BJ (cell line): ENCODE measurements around the gene CAPS. TPM values are rescaled to one million over a fixed set of nuclear protein-coding genes. Genes with fewer than 3 reads are reported as not detected.

Source experiments
- CTCF ChIA-PET: fragments of 350-600 bp; formaldehyde crosslinking; extraction: SDS; loops from one replicate; lab custom pipeline; 2021; ENCODE audit warnings: antibody characterized with exemption, inconsistent platforms; lab: Yijun Ruan, JAX
- POLR2A ChIA-PET: fragments of 300-600 bp; sonication (Branson Sonifier 250); formaldehyde crosslinking; extraction: SDS; loops from one replicate; lab custom pipeline; 2021; ENCODE audit warnings: antibody characterized with exemption; lab: Charles Lee
- DNase-seq: peaks from one replicate; pipeline ENCODE4 v3.0.0-alpha.2; 2011; ENCODE audit warnings: low read depth
- H3K27me3 ChIP-seq: 2 replicates; pipeline ENCODE4 v1.6.0; 2011; ENCODE audit warnings: low read length; ENCODE audit not compliant: control insufficient read depth, insufficient read depth
- H3K36me3 ChIP-seq: 2 replicates; pipeline ENCODE4 v1.5.1; 2011; ENCODE audit warnings: low read length; ENCODE audit not compliant: control insufficient read depth, insufficient read depth
- H3K4me3 ChIP-seq: 2 replicates; pipeline ENCODE4 v1.5.1; 2011; ENCODE audit warnings: low read depth, mild to moderate bottlenecking, control low read depth, low read length
- CTCF ChIP-seq: IDR thresholded peaks from 2 replicates; pipeline ENCODE4 v1.5.1; 2011; ENCODE audit warnings: low read depth, mild to moderate bottlenecking, control low read depth, inconsistent platforms, low read length, moderate library complexity; ENCODE audit not compliant: insufficient read depth
- polyA plus RNA-seq: library from polyadenylated mRNA; depleted of rRNA; stranded (reverse); fragments of >200 nt; gene quantifications from 2 replicates; pipeline ENCODE4 v1.2.3, GENCODE V29; 2011

CAPS gene
- polyA plus RNA-seq, 1 experiment = 5.6 TPM

GRCh38 chr19:5952193-5953029, 38.4 kb downstream of the CAPS start:
- no peak for DNase-seq
- CTCF ChIA-PET = interaction anchor here (0.6 to 12.1 kb wide), 5 partner anchors 9 to 35 kb away, joined by 3 to 78 read pairs (median 3); no protein-coding TSS in a partner anchor
- POLR2A ChIA-PET = no interaction called here
- no peak for TF ChIP-seq CTCF
- Histone ChIP-seq H3K27me3 (no peaks in the 10 kb centered on the region), H3K4me3 (no peak overlapping the region), H3K36me3 (peaks cover 10% of the 10 kb centered on the region)

- no peak for DNase-seq
- H3K4me3 ChIP-seq = no peak overlapping the region
- H3K36me3 ChIP-seq = peaks cover 10% of the 10 kb centered on the region
- POLR2A ChIA-PET = interaction anchor here (0.6 kb wide), 1 partner anchor 8 kb away, joined by 3 read pairs; no protein-coding TSS in a partner anchor
- no peaks in the 10 kb centered on the region for H3K27me3 ChIP-seq
- TF ChIP-seq CTCF = no peak
- CTCF ChIA-PET = interaction anchor here (1.5 to 12.1 kb wide), 2 partner anchors 10 to 14 kb away, joined by 3 to 78 read pairs; no protein-coding TSS in a partner anchor
Measured at GRCh38 chr19:5953030-5953589, 39.1 kb downstream of the CAPS start.

GRCh38 chr19:5953680-5954213, 39.7 kb downstream of the CAPS start:
- H3K36me3 ChIP-seq = peaks cover 12% of the 10 kb centered on the region
- no peak overlapping the region for H3K4me3 ChIP-seq
- ChIA-PET CTCF (interaction anchor here (1.6 to 12.1 kb wide), 2 partner anchors 14 to 150 kb away, joined by 4 to 78 read pairs; no protein-coding TSS in a partner anchor), POLR2A (interaction anchor here (0.6 kb wide), 1 partner anchor 8 kb away, joined by 3 read pairs; no protein-coding TSS in a partner anchor)
- no peak for TF ChIP-seq CTCF
- DNase-seq = no peak
- H3K27me3 ChIP-seq = no peaks in the 10 kb centered on the region

- no peak for TF ChIP-seq CTCF
- ChIA-PET POLR2A (no interaction called here), CTCF (interaction anchor here (1.6 to 12.1 kb wide), 2 partner anchors 13 to 150 kb away, joined by 4 to 78 read pairs; no protein-coding TSS in a partner anchor)
- Histone ChIP-seq H3K4me3 (no peak overlapping the region), H3K36me3 (peaks cover 10% of the 10 kb centered on the region), H3K27me3 (no peaks in the 10 kb centered on the region)
- no peak for DNase-seq
Measured at GRCh38 chr19:5954293-5954692, 40.2 kb downstream of the CAPS start.

GRCh38 chr19:5955636-5955935, 41.5 kb downstream of the CAPS start:
- Histone ChIP-seq H3K4me3 (no peak overlapping the region), H3K36me3 (peaks cover 3% of the 10 kb centered on the region; the same call in 1 of the 2 replicates), H3K27me3 (no peaks in the 10 kb centered on the region)
- no peak for TF ChIP-seq CTCF
- no peak for DNase-seq
- ChIA-PET CTCF (interaction anchor here (1.1 to 12.1 kb wide), 4 partner anchors 9 to 17 kb away, joined by 3 to 78 read pairs (median 4); no protein-coding TSS in a partner anchor), POLR2A (no interaction called here)
